HG03354 (cell line): Measurements from ENCODE around the gene CYP11A1.

Experiments used
- ATAC-seq: cut with Tn5 transposase; IDR thresholded peaks from one replicate; pipeline ENCODE4 v1.9.1; 2021; ENCODE audit warnings: mild to moderate bottlenecking; ENCODE audit not compliant: unreplicated experiment, poor library complexity, severe bottlenecking

The CYP11A1 gene

GRCh38 chr15:74312445-74313007 is 54.9 kb downstream of the CYP11A1 start:
- ATAC-seq, result no peak

- no peak for ATAC-seq
These were observed 55.6 kb downstream of the CYP11A1 start for GRCh38 chr15:74311734-74312444.

GRCh38 chr15:74307827-74308811 is 59.3 kb downstream of the CYP11A1 start:
- ATAC-seq, result no peak

GRCh38 chr15:74306781-74307217 is 60.6 kb downstream of the CYP11A1 start:
- no peak for ATAC-seq

GRCh38 chr15:74305687-74306086 is 61.8 kb downstream of the CYP11A1 start:
- no peak for ATAC-seq

GRCh38 chr15:74304431-74304830 is 63.0 kb downstream of the CYP11A1 start:
- no peak for ATAC-seq

- ATAC-seq, result no peak
These were observed 63.6 kb downstream of the CYP11A1 start for GRCh38 chr15:74303741-74304309.

- no peak for ATAC-seq
These were observed 64.6 kb downstream of the CYP11A1 start for GRCh38 chr15:74302821-74303359.

- ATAC-seq, result no peak
These were observed 65.7 kb downstream of the CYP11A1 start for GRCh38 chr15:74301583-74302361.

GRCh38 chr15:74300057-74300795 is 67.2 kb downstream of the CYP11A1 start:
- no peak for ATAC-seq

GRCh38 chr15:74297887-74298286 is 69.6 kb downstream of the CYP11A1 start:
- ATAC-seq, result no peak

GRCh38 chr15:74295800-74296199 is 71.6 kb downstream of the CYP11A1 start:
- no peak for ATAC-seq

GRCh38 chr15:74294010-74294409 is 73.4 kb downstream of the CYP11A1 start:
- no peak for ATAC-seq

GRCh38 chr15:74293021-74293810 is 74.2 kb downstream of the CYP11A1 start:
- ATAC-seq, result no peak

- no peak for ATAC-seq
These were observed 76.1 kb downstream of the CYP11A1 start for GRCh38 chr15:74291101-74292071.

GRCh38 chr15:74290645-74291044 is 76.8 kb downstream of the CYP11A1 start:
- no peak for ATAC-seq

- ATAC-seq, result no peak
These were observed 77.8 kb downstream of the CYP11A1 start for GRCh38 chr15:74289671-74290070.
